OCI-LY1 (cell line): ENCODE data around the gene AAK1.

Experiments
- H2AFZ ChIP-seq: fragments of 200-600 bp; sonication (generic), shearing (Covaris generic); 2 replicates; pipeline ENCODE4 v1.6.0; 2014; ENCODE audit warnings: antibody characterized with exemption, mild to moderate bottlenecking, low read length
- H3F3A ChIP-seq: fragments of 200-600 bp; sonication (generic), shearing (Covaris generic); 2 replicates; pipeline ENCODE4 v1.6.0; 2014; ENCODE audit warnings: mild to moderate bottlenecking, antibody characterized with exemption, low read length, moderate library complexity; ENCODE audit not compliant: insufficient read depth
- H3K27ac ChIP-seq: fragments of 200-600 bp; sonication (generic); 2 replicates; pipeline ENCODE4 v1.5.1; 2014; ENCODE audit warnings: low read length, mixed run types, mild to moderate bottlenecking, low read depth; ENCODE audit not compliant: poor library complexity, severe bottlenecking
- H3K27me3 ChIP-seq: fragments of 200-600 bp; sonication (generic); 2 replicates; pipeline ENCODE4 v1.6.0; 2014; ENCODE audit warnings: antibody characterized with exemption, mild to moderate bottlenecking, low read length, moderate library complexity; ENCODE audit not compliant: insufficient read depth
- H3K36me3 ChIP-seq: fragments of 200-600 bp; sonication (generic); 2 replicates; pipeline ENCODE4 v1.6.1; 2014; ENCODE audit warnings: mild to moderate bottlenecking, antibody characterized with exemption, low read length, moderate library complexity, mixed read lengths; ENCODE audit not compliant: insufficient read depth
- H3K4me1 ChIP-seq: fragments of 200-600 bp; sonication (generic); 2 replicates; pipeline ENCODE4 v1.5.1; 2014; ENCODE audit warnings: mild to moderate bottlenecking, low read length, moderate library complexity; ENCODE audit not compliant: insufficient read depth, severe bottlenecking
- H3K4me2 ChIP-seq: fragments of 200-600 bp; sonication (generic), shearing (Covaris generic); 2 replicates; pipeline ENCODE4 v1.6.1; 2014; ENCODE audit warnings: low read length
- H3K4me3 ChIP-seq: fragments of 200-600 bp; sonication (generic); 2 replicates; pipeline ENCODE4 v1.5.1; 2014; ENCODE audit warnings: low read length, low read depth, mild to moderate bottlenecking, mixed read lengths; ENCODE audit not compliant: poor library complexity, severe bottlenecking
- H3K79me2 ChIP-seq: fragments of 200-600 bp; shearing (Covaris generic); 2 replicates; pipeline ENCODE4 v1.6.1; 2016; ENCODE audit warnings: mixed run types, low read length, mixed read lengths; ENCODE audit not compliant: insufficient read depth
- H3K9ac ChIP-seq: fragments of 200-600 bp; sonication (generic), shearing (Covaris generic); 2 replicates; pipeline ENCODE4 v1.6.1; 2014; ENCODE audit warnings: mild to moderate bottlenecking, low read length, mixed read lengths
- H3K9me2 ChIP-seq: fragments of 200-600 bp; sonication (generic), shearing (Covaris generic); 2 replicates; pipeline ENCODE4 v1.6.1; 2014; ENCODE audit warnings: low read depth, mild to moderate bottlenecking, low read length, mixed read lengths
- H3K9me3 ChIP-seq: fragments of 200-600 bp; shearing (Covaris generic); 2 replicates; pipeline ENCODE4 v1.6.1; 2014; ENCODE audit warnings: low read length, mixed read lengths
- H4K20me1 ChIP-seq: fragments of 200-600 bp; sonication (generic), shearing (Covaris generic); 2 replicates; pipeline ENCODE4 v1.6.0; 2016; ENCODE audit warnings: mild to moderate bottlenecking, low read length; ENCODE audit not compliant: insufficient read depth
- EZH2 ChIP-seq: fragments of 200-600 bp; sonication (generic), shearing (Covaris generic); IDR thresholded peaks from 2 replicates; pipeline ENCODE4 v1.8.0; 2017; ENCODE audit warnings: borderline replicate concordance, mixed run types, mild to moderate bottlenecking, antibody characterized with exemption, low read length, moderate library complexity, mixed read lengths
- TF ChIP-seq, protein P1 (sequence below): fragments of 200-600 bp; sonication (generic), shearing (Covaris generic); IDR thresholded peaks from 2 replicates; pipeline ENCODE4 v1.5.1; 2017; ENCODE audit warnings: mild to moderate bottlenecking, antibody characterized with exemption, low read length, moderate library complexity, mixed read lengths

Gene AAK1

GRCh38 chr2:69490486-69490885 is 153.1 kb downstream of the AAK1 start:
- no peaks in the 10 kb centered on the region for H3K4me1 ChIP-seq
- H3F3A ChIP-seq, result no peaks in the 10 kb centered on the region
- no peaks in the 10 kb centered on the region for H4K20me1 ChIP-seq
- no peak for TF ChIP-seq EZH2
- TF ChIP-seq, protein P1, sequence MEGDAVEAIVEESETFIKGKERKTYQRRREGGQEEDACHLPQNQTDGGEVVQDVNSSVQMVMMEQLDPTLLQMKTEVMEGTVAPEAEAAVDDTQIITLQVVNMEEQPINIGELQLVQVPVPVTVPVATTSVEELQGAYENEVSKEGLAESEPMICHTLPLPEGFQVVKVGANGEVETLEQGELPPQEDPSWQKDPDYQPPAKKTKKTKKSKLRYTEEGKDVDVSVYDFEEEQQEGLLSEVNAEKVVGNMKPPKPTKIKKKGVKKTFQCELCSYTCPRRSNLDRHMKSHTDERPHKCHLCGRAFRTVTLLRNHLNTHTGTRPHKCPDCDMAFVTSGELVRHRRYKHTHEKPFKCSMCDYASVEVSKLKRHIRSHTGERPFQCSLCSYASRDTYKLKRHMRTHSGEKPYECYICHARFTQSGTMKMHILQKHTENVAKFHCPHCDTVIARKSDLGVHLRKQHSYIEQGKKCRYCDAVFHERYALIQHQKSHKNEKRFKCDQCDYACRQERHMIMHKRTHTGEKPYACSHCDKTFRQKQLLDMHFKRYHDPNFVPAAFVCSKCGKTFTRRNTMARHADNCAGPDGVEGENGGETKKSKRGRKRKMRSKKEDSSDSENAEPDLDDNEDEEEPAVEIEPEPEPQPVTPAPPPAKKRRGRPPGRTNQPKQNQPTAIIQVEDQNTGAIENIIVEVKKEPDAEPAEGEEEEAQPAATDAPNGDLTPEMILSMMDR, result no peak
- H3K9ac ChIP-seq, result no peak overlapping the region
- no peak overlapping the region for H3K27ac ChIP-seq
- H3K9me3 ChIP-seq, result no peaks in the 10 kb centered on the region
- H3K9me2 ChIP-seq, result no peaks in the 10 kb centered on the region
- H3K36me3 ChIP-seq, result no peaks in the 10 kb centered on the region
- H3K79me2 ChIP-seq, result no peaks in the 10 kb centered on the region
- no peaks in the 10 kb centered on the region for H3K27me3 ChIP-seq
- no peak overlapping the region for H3K4me2 ChIP-seq
- no peak overlapping the region for H3K4me3 ChIP-seq
- H2AFZ ChIP-seq, result no peak overlapping the region

DNA sequence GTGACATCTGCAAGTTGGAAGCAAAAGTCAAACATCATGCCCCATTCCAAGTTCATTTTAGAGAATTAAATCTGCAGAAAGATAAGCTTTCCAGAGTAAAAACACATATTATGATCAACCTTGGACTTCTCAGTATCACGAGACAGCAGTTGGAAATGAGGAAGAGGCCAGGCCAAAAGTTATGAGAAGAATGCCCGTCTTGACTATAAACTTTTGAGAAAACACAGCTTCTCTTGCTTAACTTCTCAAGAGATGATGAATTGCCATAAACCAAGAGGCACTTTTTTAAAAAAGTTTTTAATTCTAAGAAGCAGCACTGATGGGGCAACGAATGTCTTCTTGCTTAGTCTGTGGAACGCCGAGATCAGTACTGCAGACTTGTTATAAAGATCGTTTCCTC is 153.7 kb downstream of the AAK1 start:
- no peak overlapping the region for H3K4me3 ChIP-seq
- no peaks in the 10 kb centered on the region for H4K20me1 ChIP-seq
- no peaks in the 10 kb centered on the region for H3K27me3 ChIP-seq
- H3K4me1 ChIP-seq, result no peaks in the 10 kb centered on the region
- H2AFZ ChIP-seq, result no peak overlapping the region
- TF ChIP-seq, protein P1, result no peak
- TF ChIP-seq EZH2, result no peak
- no peaks in the 10 kb centered on the region for H3K36me3 ChIP-seq
- no peak overlapping the region for H3K27ac ChIP-seq
- no peak overlapping the region for H3K4me2 ChIP-seq
- no peaks in the 10 kb centered on the region for H3K9me2 ChIP-seq
- no peaks in the 10 kb centered on the region for H3K9me3 ChIP-seq
- H3F3A ChIP-seq, result no peaks in the 10 kb centered on the region
- H3K79me2 ChIP-seq, result no peaks in the 10 kb centered on the region
- H3K9ac ChIP-seq, result no peak overlapping the region

GRCh38 chr2:69483696-69484095 is 159.8 kb downstream of the AAK1 start:
- Histone ChIP-seq H3K9me2 (no peaks in the 10 kb centered on the region), H3F3A (no peaks in the 10 kb centered on the region), H3K27me3 (no peaks in the 10 kb centered on the region), H2AFZ (no peak overlapping the region), H3K4me1 (peaks cover 22% of the 10 kb centered on the region), H3K79me2 (no peaks in the 10 kb centered on the region), H3K36me3 (no peaks in the 10 kb centered on the region), H3K4me2 (no peak overlapping the region), H3K9me3 (no peaks in the 10 kb centered on the region), H4K20me1 (no peaks in the 10 kb centered on the region), H3K4me3 (no peak overlapping the region), H3K9ac (no peak overlapping the region), H3K27ac (no peak overlapping the region)
- TF ChIP-seq EZH2, result no peak
- TF ChIP-seq, protein P1, result no peak
